ENCODE results near the gene POLN.

POLN gene

DNA sequence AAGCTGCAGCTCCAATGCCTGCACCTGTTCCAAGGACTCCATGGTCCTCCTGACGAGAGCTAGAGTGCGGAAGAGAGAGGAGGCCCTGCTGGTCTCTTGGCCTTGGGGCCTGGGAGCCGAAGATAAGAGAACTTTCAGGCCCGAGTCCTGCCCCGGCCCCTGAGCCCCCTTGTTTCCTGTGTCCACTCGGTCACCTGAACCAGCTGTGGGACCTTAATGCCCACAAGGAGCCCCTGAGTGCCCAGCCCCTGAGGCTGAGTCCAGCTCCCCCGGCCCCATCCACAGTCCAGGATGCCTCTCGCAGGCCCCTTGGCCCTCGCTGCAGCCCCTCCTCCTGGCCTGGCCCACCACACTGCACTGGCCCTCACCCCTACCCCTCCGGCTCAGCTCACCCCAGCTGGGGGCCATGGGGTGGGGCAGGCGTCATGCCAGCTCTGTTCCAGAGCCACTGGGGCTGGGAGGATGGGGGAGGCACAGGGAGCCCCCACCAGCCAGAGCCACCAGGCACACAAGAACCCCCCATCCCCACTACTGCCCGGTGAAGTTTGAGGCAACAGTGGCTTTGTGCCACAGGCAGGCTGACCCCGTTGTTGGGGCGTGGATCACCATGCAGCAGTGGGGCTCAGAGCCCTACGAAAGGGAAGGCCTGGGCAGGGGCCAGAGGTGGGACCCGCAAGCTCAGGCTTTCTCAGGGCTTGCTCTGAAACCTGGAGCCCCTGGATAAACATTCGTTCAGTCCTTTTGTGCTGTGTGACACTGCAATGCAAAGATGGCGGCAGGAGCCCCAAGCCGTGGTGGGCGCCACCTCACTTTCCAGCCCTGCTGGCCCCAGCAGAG is 168.7 kb downstream of the POLN start:
- TF ChIP-seq, protein P1, sequence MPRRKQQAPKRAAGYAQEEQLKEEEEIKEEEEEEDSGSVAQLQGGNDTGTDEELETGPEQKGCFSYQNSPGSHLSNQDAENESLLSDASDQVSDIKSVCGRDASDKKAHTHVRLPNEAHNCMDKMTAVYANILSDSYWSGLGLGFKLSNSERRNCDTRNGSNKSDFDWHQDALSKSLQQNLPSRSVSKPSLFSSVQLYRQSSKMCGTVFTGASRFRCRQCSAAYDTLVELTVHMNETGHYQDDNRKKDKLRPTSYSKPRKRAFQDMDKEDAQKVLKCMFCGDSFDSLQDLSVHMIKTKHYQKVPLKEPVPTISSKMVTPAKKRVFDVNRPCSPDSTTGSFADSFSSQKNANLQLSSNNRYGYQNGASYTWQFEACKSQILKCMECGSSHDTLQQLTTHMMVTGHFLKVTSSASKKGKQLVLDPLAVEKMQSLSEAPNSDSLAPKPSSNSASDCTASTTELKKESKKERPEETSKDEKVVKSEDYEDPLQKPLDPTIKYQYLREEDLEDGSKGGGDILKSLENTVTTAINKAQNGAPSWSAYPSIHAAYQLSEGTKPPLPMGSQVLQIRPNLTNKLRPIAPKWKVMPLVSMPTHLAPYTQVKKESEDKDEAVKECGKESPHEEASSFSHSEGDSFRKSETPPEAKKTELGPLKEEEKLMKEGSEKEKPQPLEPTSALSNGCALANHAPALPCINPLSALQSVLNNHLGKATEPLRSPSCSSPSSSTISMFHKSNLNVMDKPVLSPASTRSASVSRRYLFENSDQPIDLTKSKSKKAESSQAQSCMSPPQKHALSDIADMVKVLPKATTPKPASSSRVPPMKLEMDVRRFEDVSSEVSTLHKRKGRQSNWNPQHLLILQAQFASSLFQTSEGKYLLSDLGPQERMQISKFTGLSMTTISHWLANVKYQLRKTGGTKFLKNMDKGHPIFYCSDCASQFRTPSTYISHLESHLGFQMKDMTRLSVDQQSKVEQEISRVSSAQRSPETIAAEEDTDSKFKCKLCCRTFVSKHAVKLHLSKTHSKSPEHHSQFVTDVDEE (CRISPR knock-in tag; IDR thresholded peaks at IDR 0.05): no peak
- TF ChIP-seq ESRRG (CRISPR knock-in tag; IDR thresholded peaks at IDR 0.05): no peak
- no peak for TF ChIP-seq ZFP3 (CRISPR knock-in tag; IDR thresholded peaks at IDR 0.05)
- TF ChIP-seq ZNF565 (CRISPR knock-in tag; conservative IDR thresholded peaks at IDR 0.05; ENCODE audit: low read depth): no peak
- no peak for TF ChIP-seq ZFP30 (CRISPR knock-in tag; IDR thresholded peaks at IDR 0.05)
- TF ChIP-seq, protein P2, sequence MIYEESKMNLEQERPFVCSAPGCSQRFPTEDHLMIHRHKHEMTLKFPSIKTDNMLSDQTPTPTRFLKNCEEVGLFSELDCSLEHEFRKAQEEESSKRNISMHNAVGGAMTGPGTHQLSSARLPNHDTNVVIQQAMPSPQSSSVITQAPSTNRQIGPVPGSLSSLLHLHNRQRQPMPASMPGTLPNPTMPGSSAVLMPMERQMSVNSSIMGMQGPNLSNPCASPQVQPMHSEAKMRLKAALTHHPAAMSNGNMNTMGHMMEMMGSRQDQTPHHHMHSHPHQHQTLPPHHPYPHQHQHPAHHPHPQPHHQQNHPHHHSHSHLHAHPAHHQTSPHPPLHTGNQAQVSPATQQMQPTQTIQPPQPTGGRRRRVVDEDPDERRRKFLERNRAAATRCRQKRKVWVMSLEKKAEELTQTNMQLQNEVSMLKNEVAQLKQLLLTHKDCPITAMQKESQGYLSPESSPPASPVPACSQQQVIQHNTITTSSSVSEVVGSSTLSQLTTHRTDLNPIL (CRISPR knock-in tag; IDR thresholded peaks at IDR 0.05; ENCODE audit: low read depth): no peak
- no peak for TF ChIP-seq ZC3H10 (CRISPR knock-in tag; IDR thresholded peaks at IDR 0.05)
- TF ChIP-seq SNAI2 (CRISPR knock-in tag; IDR thresholded peaks at IDR 0.05): no peak
- TF ChIP-seq ARNTL (CRISPR knock-in tag; IDR thresholded peaks at IDR 0.05; ENCODE audit: borderline replicate concordance, low read depth): no peak
- TF ChIP-seq BACH2 (CRISPR knock-in tag; IDR thresholded peaks at IDR 0.05; ENCODE audit: borderline replicate concordance): no peak
- no peak for TF ChIP-seq TOX (CRISPR knock-in tag; IDR thresholded peaks at IDR 0.05; ENCODE audit: borderline replicate concordance)
- TF ChIP-seq GLIS3 (CRISPR knock-in tag; IDR thresholded peaks at IDR 0.05): no peak
- no peak for TF ChIP-seq ZNF8 (CRISPR knock-in tag; IDR thresholded peaks at IDR 0.05)
- no peak for TF ChIP-seq CSDC2 (CRISPR knock-in tag; IDR thresholded peaks at IDR 0.05)
- TF ChIP-seq OSR1 (CRISPR knock-in tag; IDR thresholded peaks at IDR 0.05): no peak
- TF ChIP-seq ISL1 (CRISPR knock-in tag; IDR thresholded peaks at IDR 0.05): no peak
- TF ChIP-seq, protein P3, sequence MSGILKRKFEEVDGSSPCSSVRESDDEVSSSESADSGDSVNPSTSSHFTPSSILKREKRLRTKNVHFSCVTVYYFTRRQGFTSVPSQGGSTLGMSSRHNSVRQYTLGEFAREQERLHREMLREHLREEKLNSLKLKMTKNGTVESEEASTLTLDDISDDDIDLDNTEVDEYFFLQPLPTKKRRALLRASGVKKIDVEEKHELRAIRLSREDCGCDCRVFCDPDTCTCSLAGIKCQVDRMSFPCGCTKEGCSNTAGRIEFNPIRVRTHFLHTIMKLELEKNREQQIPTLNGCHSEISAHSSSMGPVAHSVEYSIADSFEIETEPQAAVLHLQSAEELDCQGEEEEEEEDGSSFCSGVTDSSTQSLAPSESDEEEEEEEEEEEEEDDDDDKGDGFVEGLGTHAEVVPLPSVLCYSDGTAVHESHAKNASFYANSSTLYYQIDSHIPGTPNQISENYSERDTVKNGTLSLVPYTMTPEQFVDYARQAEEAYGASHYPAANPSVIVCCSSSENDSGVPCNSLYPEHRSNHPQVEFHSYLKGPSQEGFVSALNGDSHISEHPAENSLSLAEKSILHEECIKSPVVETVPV (CRISPR knock-in tag; IDR thresholded peaks at IDR 0.05): no peak
- no peak for TF ChIP-seq TCF4 (CRISPR knock-in tag; IDR thresholded peaks at IDR 0.05; ENCODE audit: borderline replicate concordance)
- TF ChIP-seq, protein P4, sequence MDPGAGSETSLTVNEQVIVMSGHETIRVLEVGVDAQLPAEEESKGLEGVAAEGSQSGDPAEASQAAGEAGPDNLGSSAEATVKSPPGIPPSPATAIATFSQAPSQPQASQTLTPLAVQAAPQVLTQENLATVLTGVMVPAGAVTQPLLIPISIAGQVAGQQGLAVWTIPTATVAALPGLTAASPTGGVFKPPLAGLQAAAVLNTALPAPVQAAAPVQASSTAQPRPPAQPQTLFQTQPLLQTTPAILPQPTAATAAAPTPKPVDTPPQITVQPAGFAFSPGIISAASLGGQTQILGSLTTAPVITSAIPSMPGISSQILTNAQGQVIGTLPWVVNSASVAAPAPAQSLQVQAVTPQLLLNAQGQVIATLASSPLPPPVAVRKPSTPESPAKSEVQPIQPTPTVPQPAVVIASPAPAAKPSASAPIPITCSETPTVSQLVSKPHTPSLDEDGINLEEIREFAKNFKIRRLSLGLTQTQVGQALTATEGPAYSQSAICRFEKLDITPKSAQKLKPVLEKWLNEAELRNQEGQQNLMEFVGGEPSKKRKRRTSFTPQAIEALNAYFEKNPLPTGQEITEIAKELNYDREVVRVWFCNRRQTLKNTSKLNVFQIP (CRISPR knock-in tag; IDR thresholded peaks at IDR 0.05; ENCODE audit: borderline replicate concordance, low read depth): no peak
- no peak for ATAC-seq

DNA sequence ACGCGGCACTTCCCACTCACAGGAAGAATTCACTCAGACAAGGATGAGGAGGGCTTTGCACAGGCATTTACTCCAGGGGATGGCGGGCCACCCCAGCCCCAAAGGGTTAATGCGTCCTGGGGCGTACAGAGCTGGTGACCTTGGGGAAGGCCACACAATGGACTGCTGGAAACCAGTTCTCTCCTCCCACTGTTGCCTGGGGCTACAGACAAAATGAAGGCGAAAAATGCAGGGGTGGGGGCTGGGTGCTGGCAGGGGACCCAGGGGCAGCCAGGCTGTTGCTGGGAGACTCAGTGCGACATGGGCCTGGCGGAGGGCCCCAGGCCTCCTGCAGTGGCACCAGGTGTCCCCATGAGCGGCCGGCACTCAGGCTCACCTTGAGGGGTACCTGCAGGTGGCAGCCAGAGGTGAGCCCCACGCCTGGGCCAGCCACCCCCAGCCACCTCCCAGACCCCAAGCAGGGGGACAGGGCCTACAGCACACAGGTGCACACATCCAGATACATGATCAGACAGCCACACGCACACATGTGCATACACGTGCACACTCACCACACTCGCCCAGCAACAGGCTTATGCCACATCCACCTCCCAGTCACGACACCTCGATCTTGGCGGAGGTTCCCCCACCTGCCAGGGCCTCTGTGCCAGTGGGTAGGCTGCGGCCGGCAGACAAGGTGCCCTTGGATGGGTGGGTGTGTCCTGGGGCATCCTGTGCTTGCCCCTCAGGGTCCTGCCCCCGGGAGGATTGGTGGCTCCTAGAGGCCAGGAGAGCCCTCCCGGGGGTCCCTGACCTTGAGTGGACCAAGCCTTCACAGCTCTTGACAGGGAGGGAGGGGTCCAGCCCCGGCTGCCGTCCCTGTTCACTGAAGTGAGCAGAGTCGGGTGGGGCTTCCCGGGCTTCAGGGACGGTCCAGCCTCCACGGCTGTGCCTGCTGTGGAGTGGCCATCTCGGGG is 169.7 kb downstream of the POLN start:
- TF ChIP-seq, protein P5, sequence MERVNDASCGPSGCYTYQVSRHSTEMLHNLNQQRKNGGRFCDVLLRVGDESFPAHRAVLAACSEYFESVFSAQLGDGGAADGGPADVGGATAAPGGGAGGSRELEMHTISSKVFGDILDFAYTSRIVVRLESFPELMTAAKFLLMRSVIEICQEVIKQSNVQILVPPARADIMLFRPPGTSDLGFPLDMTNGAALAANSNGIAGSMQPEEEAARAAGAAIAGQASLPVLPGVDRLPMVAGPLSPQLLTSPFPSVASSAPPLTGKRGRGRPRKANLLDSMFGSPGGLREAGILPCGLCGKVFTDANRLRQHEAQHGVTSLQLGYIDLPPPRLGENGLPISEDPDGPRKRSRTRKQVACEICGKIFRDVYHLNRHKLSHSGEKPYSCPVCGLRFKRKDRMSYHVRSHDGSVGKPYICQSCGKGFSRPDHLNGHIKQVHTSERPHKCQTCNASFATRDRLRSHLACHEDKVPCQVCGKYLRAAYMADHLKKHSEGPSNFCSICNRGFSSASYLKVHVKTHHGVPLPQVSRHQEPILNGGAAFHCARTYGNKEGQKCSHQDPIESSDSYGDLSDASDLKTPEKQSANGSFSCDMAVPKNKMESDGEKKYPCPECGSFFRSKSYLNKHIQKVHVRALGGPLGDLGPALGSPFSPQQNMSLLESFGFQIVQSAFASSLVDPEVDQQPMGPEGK (CRISPR knock-in tag; IDR thresholded peaks at IDR 0.05; ENCODE audit: borderline replicate concordance): no peak
- TF ChIP-seq BACH2 (CRISPR knock-in tag; IDR thresholded peaks at IDR 0.05; ENCODE audit: borderline replicate concordance) (no peak), ZNF8 (CRISPR knock-in tag; IDR thresholded peaks at IDR 0.05) (no peak), ZC3H10 (CRISPR knock-in tag; IDR thresholded peaks at IDR 0.05) (no peak), CSDC2 (CRISPR knock-in tag; IDR thresholded peaks at IDR 0.05) (no peak)
- ATAC-seq: no peak

Data from SK-N-SH treated with all-trans-retinoic acid at 6 μM for 48 hours (cell line).